Measurements from ENCODE around the gene ABR.

The ABR gene

GRCh38 chr17:1026599-1026975 is 153.2 kb downstream of the ABR start:
- Histone ChIP-seq H3K27me3 (ENCODE audit: control insufficient read depth, insufficient read depth, low read length) (no peaks in the 10 kb centered on the region), H2AFZ (no peak overlapping the region), H3K79me2 (peaks cover 41% of the 10 kb centered on the region), H3K4me2 (ENCODE audit: low read length) (no peak overlapping the region), H3K36me3 (ENCODE audit: control insufficient read depth, insufficient read depth, low read length) (no peaks in the 10 kb centered on the region), H3K27ac (no peak overlapping the region), H3K9ac (no peak overlapping the region), H3K4me1 (peaks cover 9% of the 10 kb centered on the region), H3K4me3 (ENCODE audit: low read depth, low read length) (no peak overlapping the region), H3K9me3 (ENCODE audit: control insufficient read depth, low read length) (no peaks in the 10 kb centered on the region)
- TF ChIP-seq, protein P1, sequence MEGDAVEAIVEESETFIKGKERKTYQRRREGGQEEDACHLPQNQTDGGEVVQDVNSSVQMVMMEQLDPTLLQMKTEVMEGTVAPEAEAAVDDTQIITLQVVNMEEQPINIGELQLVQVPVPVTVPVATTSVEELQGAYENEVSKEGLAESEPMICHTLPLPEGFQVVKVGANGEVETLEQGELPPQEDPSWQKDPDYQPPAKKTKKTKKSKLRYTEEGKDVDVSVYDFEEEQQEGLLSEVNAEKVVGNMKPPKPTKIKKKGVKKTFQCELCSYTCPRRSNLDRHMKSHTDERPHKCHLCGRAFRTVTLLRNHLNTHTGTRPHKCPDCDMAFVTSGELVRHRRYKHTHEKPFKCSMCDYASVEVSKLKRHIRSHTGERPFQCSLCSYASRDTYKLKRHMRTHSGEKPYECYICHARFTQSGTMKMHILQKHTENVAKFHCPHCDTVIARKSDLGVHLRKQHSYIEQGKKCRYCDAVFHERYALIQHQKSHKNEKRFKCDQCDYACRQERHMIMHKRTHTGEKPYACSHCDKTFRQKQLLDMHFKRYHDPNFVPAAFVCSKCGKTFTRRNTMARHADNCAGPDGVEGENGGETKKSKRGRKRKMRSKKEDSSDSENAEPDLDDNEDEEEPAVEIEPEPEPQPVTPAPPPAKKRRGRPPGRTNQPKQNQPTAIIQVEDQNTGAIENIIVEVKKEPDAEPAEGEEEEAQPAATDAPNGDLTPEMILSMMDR (IDR thresholded peaks at IDR 0.05), result no peak

DNA sequence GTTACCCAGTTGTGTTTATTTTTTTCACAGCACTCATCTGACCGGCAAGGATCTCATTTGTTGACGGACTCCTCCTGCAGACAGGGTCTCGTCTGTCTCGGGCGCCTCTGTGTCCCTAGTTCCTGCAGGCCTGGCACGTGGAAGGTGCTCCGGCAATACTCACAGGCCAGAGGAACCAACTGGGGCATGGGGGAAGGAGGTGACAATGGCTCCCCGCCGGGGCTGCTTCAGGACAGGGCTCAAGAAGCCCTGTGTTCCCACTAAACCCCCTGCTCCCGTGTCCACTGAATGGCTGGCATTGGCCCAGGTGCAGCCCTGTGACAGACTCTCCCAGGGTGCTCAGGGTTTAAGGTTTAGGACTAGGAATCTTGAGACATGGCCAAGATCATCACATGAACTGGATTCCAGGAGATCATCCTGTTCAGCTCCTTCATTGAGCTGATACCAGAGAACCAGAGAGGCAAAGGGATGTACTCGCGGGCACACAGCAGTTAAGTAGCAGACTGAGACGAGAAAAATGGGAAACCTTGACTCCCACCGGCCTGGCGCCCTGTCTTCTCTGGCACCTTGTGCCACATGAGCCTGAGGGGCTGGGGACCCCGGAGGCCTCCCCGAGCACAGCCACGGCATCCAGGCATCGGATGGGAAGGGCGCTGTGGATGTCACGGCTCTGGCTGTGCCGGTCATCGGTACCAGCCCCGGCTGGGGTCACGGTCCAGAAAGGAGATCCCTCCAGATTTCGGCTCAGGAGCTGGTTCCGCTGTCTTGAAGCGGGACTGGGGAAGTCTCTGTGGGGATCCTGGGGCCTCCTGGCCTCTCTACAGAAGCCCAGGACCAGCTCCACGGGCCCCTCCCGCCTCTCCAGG is 153.8 kb downstream of the ABR start:
- Histone ChIP-seq H3K79me2 (peaks cover 42% of the 10 kb centered on the region), H3K9me3 (ENCODE audit: control insufficient read depth, low read length) (no peaks in the 10 kb centered on the region), H2AFZ (no peak overlapping the region), H3K4me3 (ENCODE audit: low read depth, low read length) (no peak overlapping the region), H3K27me3 (ENCODE audit: control insufficient read depth, insufficient read depth, low read length) (no peaks in the 10 kb centered on the region), H3K27ac (no peak overlapping the region), H3K4me2 (ENCODE audit: low read length) (no peak overlapping the region), H3K9ac (no peak overlapping the region), H3K36me3 (ENCODE audit: control insufficient read depth, insufficient read depth, low read length) (no peaks in the 10 kb centered on the region), H3K4me1 (peaks cover 9% of the 10 kb centered on the region)
- TF ChIP-seq, protein P1 (IDR thresholded peaks at IDR 0.05), result no peak

DNA sequence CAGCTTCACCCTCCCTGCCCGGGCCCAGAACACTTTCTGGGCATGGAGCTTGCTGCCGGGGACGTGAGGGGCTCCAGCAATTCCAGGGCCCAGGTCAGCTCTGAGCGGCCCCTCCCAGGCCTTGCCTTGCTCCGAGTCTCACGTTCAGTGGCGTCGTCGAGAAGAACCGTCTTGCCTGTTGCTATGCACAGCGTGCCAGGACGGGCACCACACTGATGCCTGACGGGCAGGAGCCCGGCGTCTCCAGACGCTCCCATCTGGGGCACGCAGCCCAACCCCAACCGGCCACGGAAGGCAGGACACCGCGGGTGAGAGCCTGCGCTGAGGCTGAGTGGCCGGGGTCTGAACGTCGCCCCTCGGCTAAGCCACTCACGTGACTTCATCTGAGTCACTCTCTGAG is 155.7 kb downstream of the ABR start:
- Histone ChIP-seq H3K4me1 (no peaks in the 10 kb centered on the region), H3K9me3 (ENCODE audit: control insufficient read depth, low read length) (no peaks in the 10 kb centered on the region), H2AFZ (no peak overlapping the region), H3K4me2 (ENCODE audit: low read length) (no peak overlapping the region), H3K4me3 (ENCODE audit: low read depth, low read length) (no peak overlapping the region), H3K9ac (no peak overlapping the region), H3K27me3 (ENCODE audit: control insufficient read depth, insufficient read depth, low read length) (no peaks in the 10 kb centered on the region), H3K36me3 (ENCODE audit: control insufficient read depth, insufficient read depth, low read length) (no peaks in the 10 kb centered on the region), H3K27ac (no peak overlapping the region), H3K79me2 (peaks cover 41% of the 10 kb centered on the region)
- TF ChIP-seq, protein P1 (IDR thresholded peaks at IDR 0.05), result no peak

GRCh38 chr17:1022278-1023024 is 157.3 kb downstream of the ABR start:
- no peaks in the 10 kb centered on the region for H3K27me3 ChIP-seq (ENCODE audit: control insufficient read depth, insufficient read depth, low read length)
- H3K9ac ChIP-seq, result no peak overlapping the region
- H3K4me3 ChIP-seq (ENCODE audit: low read depth, low read length), result no peak overlapping the region
- no peaks in the 10 kb centered on the region for H3K9me3 ChIP-seq (ENCODE audit: control insufficient read depth, low read length)
- no peak overlapping the region for H2AFZ ChIP-seq
- TF ChIP-seq, protein P1 (IDR thresholded peaks at IDR 0.05), result no peak
- no peaks in the 10 kb centered on the region for H3K36me3 ChIP-seq (ENCODE audit: control insufficient read depth, insufficient read depth, low read length)
- no peak overlapping the region for H3K4me2 ChIP-seq (ENCODE audit: low read length)
- H3K4me1 ChIP-seq, result no peaks in the 10 kb centered on the region
- peaks cover 43% of the 10 kb centered on the region for H3K79me2 ChIP-seq
- H3K27ac ChIP-seq, result no peak overlapping the region

Data from parathyroid adenoma (tissue), 2 donors.